ENCODE data around the gene CCDC24.

DNA sequence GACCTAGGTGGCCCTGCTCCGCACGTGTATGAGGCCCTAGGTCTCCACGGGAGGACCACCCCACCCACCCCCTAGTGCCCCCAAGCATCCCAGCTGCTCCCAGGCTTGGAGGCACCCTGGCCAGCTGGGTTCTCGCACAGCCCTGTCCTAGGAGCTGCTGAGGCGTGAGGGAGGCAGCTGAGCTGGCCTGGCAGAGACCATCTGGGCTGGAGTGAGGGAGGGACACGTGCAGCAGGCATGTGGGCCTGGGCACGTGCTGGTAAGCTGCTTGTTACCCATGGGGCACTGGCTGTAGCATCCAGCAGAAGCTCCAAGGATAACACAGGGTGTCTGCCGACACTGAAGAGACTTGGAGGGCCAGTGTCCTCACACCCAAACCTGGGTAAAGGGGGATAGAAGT lies 29.8 kb downstream of the CCDC24 start:
- TF ChIP-seq EZH2 (IDR thresholded peaks at IDR 0.05; ENCODE audit: borderline replicate concordance, low read depth, low read length, severe bottlenecking) (no peak), CTCF (IDR thresholded peaks at IDR 0.05; ENCODE audit: extremely low read depth in 1 of 2, insufficient read depth in 1 of 2, low read depth in 1 of 2, low read length in 2 of 2) (no peak), MYC (IDR thresholded peaks at IDR 0.05; ENCODE audit: low read depth, low read length) (no peak), POLR2A (IDR thresholded peaks at IDR 0.05; ENCODE audit: low read depth, low read length) (no peak), GATA2 (IDR thresholded peaks at IDR 0.05; ENCODE audit: insufficient read depth, insufficient read length, low read depth, low read length) (no peak), FOS (IDR thresholded peaks at IDR 0.05; ENCODE audit: borderline replicate concordance, insufficient read depth, low read length) (no peak)
- TF ChIP-seq, protein P1, sequence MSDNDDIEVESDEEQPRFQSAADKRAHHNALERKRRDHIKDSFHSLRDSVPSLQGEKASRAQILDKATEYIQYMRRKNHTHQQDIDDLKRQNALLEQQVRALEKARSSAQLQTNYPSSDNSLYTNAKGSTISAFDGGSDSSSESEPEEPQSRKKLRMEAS (IDR thresholded peaks at IDR 0.05; ENCODE audit: insufficient read depth, insufficient read length) = no peak

Data from endothelial cell of umbilical vein (primary cell).